GM23248 (cell line): ENCODE measurements around the gene XPO6.

Experiments used
- EZH2 ChIP-seq: fragments of 200-600 bp; sonication (generic); IDR thresholded peaks from 2 replicates; pipeline ENCODE4 v1.6.1; 2018; ENCODE audit warnings: antibody characterized with exemption, mild to moderate bottlenecking; ENCODE audit not compliant: insufficient read depth, poor library complexity, severe bottlenecking
- EZH2phosphoT487 ChIP-seq: fragments of 200-600 bp; sonication (generic); IDR thresholded peaks from 2 replicates; pipeline ENCODE4 v1.6.1; 2018; ENCODE audit warnings: antibody characterized with exemption, moderate library complexity, mild to moderate bottlenecking, low read depth; ENCODE audit not compliant: insufficient read depth

DNA sequence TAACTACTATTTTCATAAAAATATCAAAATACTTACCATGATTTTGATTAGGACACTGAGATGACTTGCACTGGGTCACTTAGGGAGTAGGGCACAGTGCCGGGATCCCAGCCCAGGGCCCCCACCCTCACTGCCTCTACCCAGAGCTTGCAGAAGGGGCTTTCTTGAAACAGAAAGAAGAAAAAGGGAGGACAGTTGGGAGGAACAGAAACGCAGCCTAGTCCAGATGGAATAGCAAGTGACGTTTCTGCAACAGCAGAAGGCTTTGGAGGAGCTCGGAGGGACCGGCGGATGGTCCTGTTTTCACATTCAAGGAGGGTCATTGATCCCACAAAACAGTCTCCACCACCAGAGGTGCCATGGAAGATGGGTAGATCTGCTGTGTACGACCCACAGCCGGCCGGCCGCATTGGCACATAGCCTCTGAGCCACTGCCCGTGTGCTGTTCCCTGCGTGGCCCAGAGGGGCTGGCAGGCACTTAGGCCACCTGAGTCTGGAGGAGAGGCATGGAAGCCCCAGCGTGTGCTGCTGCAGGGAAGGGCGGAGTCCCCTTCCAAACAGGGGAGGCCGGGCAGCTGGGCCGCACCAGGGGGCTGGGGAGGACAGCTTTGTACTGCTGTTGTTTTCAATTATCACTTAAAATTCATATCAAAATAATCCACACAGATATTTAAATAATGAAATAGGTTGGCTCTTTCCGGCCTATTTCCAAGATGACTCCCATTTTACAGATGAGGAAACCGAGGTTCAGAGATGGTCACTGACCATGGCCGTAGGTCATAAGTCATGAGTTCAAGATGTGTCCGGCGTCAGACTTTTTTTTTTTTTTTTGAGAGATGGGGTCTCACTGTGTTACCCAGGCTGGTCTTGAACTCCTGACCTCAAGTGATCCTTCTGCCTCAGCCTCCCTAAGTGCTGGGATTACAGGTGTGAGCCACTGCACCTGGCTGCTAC is 125.3 kb downstream of the XPO6 start:
- TF ChIP-seq EZH2 (no peak), EZH2phosphoT487 (no peak)
